GM19099 (cell line): ENCODE data around the gene AP5Z1.

Experiments
- POLR2A ChIP-seq: IDR thresholded peaks from 3 replicates; pipeline ENCODE4 v1.6.1; 2011; ENCODE audit warnings: low read depth; ENCODE audit not compliant: insufficient read length; ENCODE audit errors: extremely low read depth

The AP5Z1 gene

GRCh38 chr7:4772306-4772705 lies 3.1 kb upstream of the AP5Z1 start:
- no peak for TF ChIP-seq POLR2A

GRCh38 chr7:4774007-4774406 lies 1.4 kb upstream of the AP5Z1 start:
- no peak for TF ChIP-seq POLR2A

DNA sequence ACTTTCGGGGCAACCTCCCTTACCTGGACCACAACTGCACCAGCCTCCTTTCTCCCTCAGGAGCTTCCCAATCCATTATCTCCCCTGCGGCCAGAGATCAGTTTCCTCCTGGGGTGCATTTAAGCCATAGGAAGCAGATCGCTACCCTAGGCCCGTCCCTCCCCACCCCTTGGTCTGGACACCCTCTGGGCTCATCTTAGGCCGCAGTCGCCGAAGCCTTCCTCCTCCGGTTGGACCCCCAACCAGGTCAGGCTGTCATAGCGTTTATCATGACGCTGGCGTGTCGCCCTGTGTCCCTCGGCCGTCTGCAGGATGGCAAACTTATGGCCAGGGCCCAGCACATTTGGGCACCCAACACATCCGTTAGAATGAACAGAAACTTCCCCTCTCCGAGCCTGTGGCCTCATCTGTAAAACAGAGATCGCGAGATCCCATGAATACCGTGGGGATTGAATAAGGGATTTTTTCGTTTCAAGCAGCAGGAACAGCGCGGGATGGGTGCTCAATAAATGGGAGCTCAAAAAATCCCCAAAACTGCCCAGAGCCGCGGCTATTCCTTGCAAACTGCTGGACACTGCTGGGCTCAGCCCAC lies 669 bp upstream of the AP5Z1 start:
- no peak for TF ChIP-seq POLR2A

DNA sequence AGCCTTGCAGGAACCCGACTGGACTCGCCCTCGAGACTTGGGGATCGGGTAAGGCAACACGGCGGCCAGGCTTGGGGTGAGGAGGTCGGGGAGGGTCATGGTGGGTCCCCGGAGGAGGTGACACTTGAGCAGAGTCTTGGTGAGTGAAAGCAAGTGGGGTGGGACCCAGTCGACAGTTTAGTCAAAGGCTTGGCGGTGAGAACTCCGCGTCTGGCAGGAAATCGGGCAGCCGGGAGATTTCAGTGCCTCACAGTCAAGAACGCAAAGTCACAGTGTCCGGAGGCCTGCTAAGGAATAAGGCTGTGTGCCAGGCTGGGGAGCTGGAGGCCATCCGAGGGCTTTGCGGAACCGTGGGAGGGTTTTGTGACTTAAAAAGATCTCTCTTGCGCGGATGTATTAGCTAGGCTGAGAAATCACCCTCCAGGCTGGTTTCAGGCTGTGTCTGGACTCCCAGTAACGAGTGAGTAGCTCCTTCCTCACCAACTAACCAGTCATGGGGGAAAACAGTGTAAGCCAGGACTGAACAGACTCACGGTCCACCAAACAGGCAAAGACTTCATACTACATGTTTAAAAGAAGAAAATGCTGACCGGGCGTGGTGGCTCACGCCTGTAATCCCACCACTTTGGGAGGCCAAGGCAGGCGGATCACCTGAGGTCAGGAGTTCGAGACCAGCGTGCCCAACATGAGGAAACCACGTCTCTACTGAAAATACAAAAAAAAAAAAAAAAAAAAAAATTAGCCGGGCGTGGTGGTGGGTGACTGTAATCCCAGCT lies 613 bp downstream of the AP5Z1 start:
- TF ChIP-seq POLR2A, result no peak

GRCh38 chr7:4779118-4779517 lies 3.7 kb downstream of the AP5Z1 start:
- no peak for TF ChIP-seq POLR2A

GRCh38 chr7:4781366-4782069 lies 6.1 kb downstream of the AP5Z1 start:
- TF ChIP-seq POLR2A, result no peak

DNA sequence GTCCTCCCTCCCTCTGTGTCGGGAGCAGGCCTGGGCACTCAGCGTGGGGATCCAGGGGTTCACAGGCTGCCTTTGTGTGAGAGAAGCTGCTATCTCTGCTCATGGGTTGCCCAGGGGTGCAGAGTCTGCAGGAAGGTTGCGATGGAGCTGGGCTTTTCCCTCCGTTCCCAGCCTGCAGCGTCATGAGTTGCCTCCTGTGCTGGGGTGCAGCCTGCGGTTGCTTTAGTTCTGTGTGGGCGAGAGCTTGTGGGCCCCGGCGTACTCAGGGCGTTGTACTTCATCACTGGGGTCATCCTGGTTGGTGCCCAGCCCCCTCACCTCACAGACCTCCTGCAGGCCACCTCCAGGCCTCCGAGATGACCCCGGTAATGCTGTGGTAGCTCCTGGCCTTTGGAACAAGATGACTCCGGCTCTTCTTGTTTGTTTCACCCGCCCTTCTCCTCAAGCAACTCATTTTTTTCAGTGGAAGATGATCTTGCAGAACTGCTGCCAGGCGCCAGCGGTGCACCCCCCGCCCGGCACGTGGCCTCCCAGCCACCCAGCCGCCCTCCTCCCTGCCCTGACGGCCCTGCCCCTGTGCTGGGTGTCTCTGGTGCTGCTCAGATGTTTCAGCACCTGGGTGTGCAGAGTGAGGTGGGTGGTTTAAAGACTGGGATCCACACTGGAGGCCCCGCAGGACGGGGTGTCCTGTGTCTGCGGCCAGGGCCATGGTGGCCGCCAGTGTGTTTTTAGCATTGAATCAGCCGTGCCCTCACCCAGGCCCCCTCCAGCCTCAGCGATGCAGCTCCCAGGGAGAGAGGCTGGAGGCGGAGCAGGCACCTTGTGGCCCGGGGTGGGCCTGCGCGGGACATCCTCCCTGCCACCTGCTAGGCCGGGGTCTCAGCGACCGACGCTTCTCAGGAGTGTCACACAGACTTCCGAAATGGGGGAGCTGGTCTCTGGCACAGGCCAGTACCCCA lies 7.2 kb downstream of the AP5Z1 start:
- TF ChIP-seq POLR2A, result no peak

DNA sequence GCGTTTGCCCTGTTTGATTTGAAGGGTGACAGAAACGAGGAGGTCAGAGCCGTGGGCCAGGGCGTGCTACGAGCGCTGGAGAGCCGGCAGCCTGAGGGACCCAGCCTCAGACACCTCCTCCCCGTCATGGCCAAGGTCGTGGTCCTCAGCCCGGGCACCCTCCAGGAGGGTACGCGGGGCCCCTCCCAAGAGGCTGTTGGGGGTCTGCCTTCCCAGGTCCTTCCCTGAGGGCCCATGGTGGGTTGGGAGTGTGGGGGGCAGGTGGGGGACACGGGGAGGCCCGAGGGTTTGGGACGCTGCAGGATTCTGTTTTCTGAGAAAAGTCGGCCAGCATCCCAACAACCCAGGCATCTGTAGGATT lies 7.8 kb downstream of the AP5Z1 start:
- TF ChIP-seq POLR2A, result no peak

GRCh38 chr7:4783762-4784351 lies 8.4 kb downstream of the AP5Z1 start:
- TF ChIP-seq POLR2A, result no peak

DNA sequence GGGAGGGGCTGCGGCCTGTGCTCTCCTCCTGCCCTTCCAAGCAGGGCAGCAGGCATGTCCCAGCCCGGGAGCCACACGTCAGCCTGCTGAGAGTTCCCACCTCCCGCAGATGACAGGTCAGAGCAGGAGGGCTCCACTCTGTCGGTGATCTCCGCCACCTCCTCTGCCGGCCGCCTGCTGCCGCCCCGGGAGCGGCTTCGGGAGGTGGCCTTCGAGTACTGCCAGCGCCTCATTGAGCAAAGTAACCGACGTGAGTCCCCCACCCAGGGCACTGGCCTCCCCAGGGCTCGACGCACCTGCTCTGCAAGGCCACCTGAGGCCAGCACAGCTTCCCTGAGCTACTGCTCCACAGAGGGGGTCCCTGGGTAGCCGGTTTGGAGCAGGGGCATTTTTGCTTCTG lies 9.4 kb downstream of the AP5Z1 start:
- no peak for TF ChIP-seq POLR2A

- TF ChIP-seq POLR2A, result no peak
These were observed 9.9 kb downstream of the AP5Z1 start for GRCh38 chr7:4785371-4785770.

- no peak for TF ChIP-seq POLR2A
These were observed 10.6 kb downstream of the AP5Z1 start for GRCh38 chr7:4786015-4786414.

DNA sequence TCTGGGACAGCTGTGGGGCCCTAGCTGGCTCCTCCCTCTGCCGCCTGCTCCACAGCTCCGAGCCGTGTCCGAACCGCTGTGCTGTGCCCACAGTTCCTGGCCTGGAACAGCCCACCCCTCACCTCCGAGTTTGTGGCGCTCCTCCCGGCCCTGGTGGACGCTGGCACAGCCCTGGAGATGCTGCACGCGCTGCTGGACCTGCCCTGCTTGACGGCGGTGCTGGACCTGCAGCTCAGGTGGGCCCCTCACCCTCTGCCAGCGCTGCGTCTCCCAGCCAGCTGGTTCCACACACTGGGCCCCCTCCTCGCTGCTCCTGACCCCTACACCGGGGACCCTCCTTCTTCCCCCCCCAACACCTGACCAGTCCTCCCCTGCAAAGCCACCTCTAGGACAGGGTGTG lies 12.1 kb downstream of the AP5Z1 start:
- no peak for TF ChIP-seq POLR2A

DNA sequence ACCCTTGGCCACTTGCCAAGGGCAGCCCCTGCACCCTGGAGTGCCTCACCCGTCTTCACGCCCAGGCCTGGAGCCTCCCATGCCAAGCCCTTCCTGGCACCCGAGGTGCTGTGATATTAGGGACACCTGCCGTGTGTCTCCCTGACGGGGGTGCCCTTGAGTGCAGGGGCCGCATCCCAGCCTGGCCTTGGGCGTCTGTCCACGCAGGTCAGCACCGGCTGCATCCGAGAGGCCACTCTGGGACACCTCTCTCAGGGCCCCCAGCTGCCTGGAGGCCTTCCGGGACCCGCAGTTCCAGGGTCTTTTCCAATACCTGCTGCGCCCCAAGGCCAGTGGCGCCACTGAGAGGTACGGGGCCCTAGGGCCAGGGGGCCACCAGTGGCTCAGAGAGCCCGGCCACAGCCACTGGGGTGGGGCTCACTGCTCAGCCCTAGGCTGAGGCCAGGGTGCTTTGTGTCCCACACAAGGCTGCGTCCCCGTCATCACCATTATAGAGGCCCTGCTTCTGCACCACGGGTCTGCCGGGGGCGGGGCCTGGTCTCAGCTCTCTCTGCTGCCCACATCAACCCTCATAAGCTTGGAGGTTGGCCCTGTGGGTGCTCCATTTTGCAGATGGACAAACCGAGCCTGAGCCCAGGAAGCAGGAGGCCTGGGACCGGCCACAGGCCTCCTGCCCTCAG lies 12.7 kb downstream of the AP5Z1 start:
- TF ChIP-seq POLR2A, result no peak

GRCh38 chr7:4788627-4789189 lies 13.3 kb downstream of the AP5Z1 start:
- TF ChIP-seq POLR2A, result no peak
